ENCODE results near the gene CTSE.

The CTSE gene

GRCh38 chr1:205989786-205990185 lies 33.9 kb downstream of the CTSE start:
- DNase-seq: no peak

- DNase-seq: no peak
Measured at GRCh38 chr1:205988585-205988995, 35.1 kb downstream of the CTSE start.

- DNase-seq: no peak
Measured at GRCh38 chr1:205986861-205987260, 36.8 kb downstream of the CTSE start.

- DNase-seq: no peak
Measured at GRCh38 chr1:205986292-205986691, 37.4 kb downstream of the CTSE start.

- DNase-seq: no peak
Measured at GRCh38 chr1:205985330-205986005, 38.2 kb downstream of the CTSE start.

- no peak for DNase-seq
Measured at GRCh38 chr1:205983925-205984725, 39.6 kb downstream of the CTSE start.

- DNase-seq: no peak
Measured at GRCh38 chr1:205981257-205981656, 42.4 kb downstream of the CTSE start.

- no peak for DNase-seq
Measured at GRCh38 chr1:205980237-205980870, 43.3 kb downstream of the CTSE start.

- DNase-seq: no peak
Measured at GRCh38 chr1:205979301-205979700, 44.4 kb downstream of the CTSE start.

- no peak for DNase-seq
Measured at GRCh38 chr1:205978676-205979075, 45.0 kb downstream of the CTSE start.

GRCh38 chr1:205977402-205978014 lies 46.2 kb downstream of the CTSE start:
- DNase-seq: peak; percentile 44 to 63

GRCh38 chr1:205976708-205977401 lies 46.8 kb downstream of the CTSE start:
- peak in 1 of 2 experiments; percentile 49 for DNase-seq

GRCh38 chr1:205976036-205976435 lies 47.7 kb downstream of the CTSE start:
- DNase-seq: no peak

- no peak for DNase-seq
Measured at GRCh38 chr1:205975387-205975998, 48.2 kb downstream of the CTSE start.

- DNase-seq: no peak
Measured at GRCh38 chr1:205974712-205975111, 49.0 kb downstream of the CTSE start.

- DNase-seq: no peak
Measured at GRCh38 chr1:205973377-205974232, 50.1 kb downstream of the CTSE start.

GRCh38 chr1:205972491-205973168 lies 51.1 kb downstream of the CTSE start:
- DNase-seq: peak in 1 of 2 experiments; percentile 13

- DNase-seq: no peak
Measured at GRCh38 chr1:205972081-205972480, 51.6 kb downstream of the CTSE start.

GRCh38 chr1:205971082-205971481 lies 52.6 kb downstream of the CTSE start:
- no peak for DNase-seq

GRCh38 chr1:205970486-205970885 lies 53.2 kb downstream of the CTSE start:
- no peak for DNase-seq

GRCh38 chr1:205969229-205969628 lies 54.5 kb downstream of the CTSE start:
- DNase-seq: no peak
